KMS-11 (cell line): ENCODE data around the gene SLC15A3.
"Not testable (repeated sequence)": the region's sequence is repeated elsewhere in the genome, so short reads cannot be mapped to it uniquely, and the experiment has no call there.

Experiments used
- H2AFZ ChIP-seq: fragments of 200-600 bp; sonication (generic); 2 replicates; pipeline ENCODE4 v1.6.1; 2016; ENCODE audit warnings: antibody characterized with exemption, mixed run types, low read depth
- H3K27ac ChIP-seq: fragments of 200-600 bp; sonication (generic); 2 replicates; pipeline ENCODE4 v1.6.1; 2016; ENCODE audit warnings: mild to moderate bottlenecking, mixed run types
- H3K27me3 ChIP-seq: fragments of 200-600 bp; sonication (generic); 2 replicates; pipeline ENCODE4 v1.6.1; 2017; ENCODE audit warnings: mild to moderate bottlenecking, low read depth, mixed run types, moderate library complexity; ENCODE audit not compliant: insufficient read depth
- H3K36me3 ChIP-seq: fragments of 200-600 bp; sonication (generic); 2 replicates; pipeline ENCODE4 v1.6.1; 2017; ENCODE audit warnings: mild to moderate bottlenecking, mixed run types; ENCODE audit not compliant: insufficient read depth
- H3K4me1 ChIP-seq: fragments of 200-600 bp; sonication (generic); 2 replicates; pipeline ENCODE4 v1.6.1; 2016; ENCODE audit warnings: mild to moderate bottlenecking, low read depth, mixed run types; ENCODE audit not compliant: poor library complexity, severe bottlenecking
- H3K4me2 ChIP-seq: fragments of 200-600 bp; sonication (generic); 2 replicates; pipeline ENCODE4 v1.7.0; 2016; ENCODE audit warnings: mild to moderate bottlenecking, mixed run types
- H3K4me3 ChIP-seq: fragments of 200-600 bp; sonication (generic); IDR thresholded peaks from 2 replicates; pipeline ENCODE4 v1.6.1; 2017; ENCODE audit warnings: low read depth, low read length, mixed read lengths; ENCODE audit not compliant: insufficient read depth
- H3K79me2 ChIP-seq: fragments of 200-600 bp; sonication (generic); 2 replicates; pipeline ENCODE4 v1.6.1; 2016; ENCODE audit warnings: low read depth, mixed run types; ENCODE audit not compliant: insufficient read depth
- H3K9ac ChIP-seq: fragments of 200-600 bp; sonication (generic); 2 replicates; pipeline ENCODE4 v1.6.1; 2016; ENCODE audit warnings: mild to moderate bottlenecking, mixed run types
- H4K20me1 ChIP-seq: fragments of 200-600 bp; sonication (generic); 2 replicates; pipeline ENCODE4 v1.6.1; 2016; ENCODE audit warnings: mild to moderate bottlenecking, mixed run types; ENCODE audit not compliant: insufficient read depth
- TF ChIP-seq, protein P1 (sequence below): fragments of 200-600 bp; sonication (generic); conservative IDR thresholded peaks from 2 replicates; pipeline ENCODE4 v1.6.1; 2017; ENCODE audit warnings: low read depth, mild to moderate bottlenecking, antibody characterized with exemption, low read length, moderate library complexity, mixed read lengths

Gene SLC15A3

DNA sequence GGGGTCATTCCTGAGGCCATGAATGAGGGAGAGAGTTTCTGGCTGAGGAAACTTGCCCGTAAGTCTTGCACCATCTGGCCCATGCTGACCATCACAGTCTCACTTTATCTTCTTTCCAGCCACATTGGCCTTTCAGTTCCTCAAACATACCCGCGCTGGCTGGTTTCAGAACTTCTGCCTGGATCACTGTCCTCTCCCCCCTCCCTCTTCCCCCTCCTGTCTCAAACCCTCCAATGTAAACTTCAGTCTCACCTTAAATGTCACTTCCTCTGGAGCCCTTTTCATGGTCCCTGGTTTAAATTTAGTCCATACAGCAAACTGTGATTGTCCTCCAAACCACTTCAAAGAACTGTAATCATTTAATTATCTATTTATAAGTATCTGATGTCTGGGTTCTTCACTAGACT, 41.7 kb downstream of the SLC15A3 start:
- TF ChIP-seq, protein P1, sequence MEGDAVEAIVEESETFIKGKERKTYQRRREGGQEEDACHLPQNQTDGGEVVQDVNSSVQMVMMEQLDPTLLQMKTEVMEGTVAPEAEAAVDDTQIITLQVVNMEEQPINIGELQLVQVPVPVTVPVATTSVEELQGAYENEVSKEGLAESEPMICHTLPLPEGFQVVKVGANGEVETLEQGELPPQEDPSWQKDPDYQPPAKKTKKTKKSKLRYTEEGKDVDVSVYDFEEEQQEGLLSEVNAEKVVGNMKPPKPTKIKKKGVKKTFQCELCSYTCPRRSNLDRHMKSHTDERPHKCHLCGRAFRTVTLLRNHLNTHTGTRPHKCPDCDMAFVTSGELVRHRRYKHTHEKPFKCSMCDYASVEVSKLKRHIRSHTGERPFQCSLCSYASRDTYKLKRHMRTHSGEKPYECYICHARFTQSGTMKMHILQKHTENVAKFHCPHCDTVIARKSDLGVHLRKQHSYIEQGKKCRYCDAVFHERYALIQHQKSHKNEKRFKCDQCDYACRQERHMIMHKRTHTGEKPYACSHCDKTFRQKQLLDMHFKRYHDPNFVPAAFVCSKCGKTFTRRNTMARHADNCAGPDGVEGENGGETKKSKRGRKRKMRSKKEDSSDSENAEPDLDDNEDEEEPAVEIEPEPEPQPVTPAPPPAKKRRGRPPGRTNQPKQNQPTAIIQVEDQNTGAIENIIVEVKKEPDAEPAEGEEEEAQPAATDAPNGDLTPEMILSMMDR = no peak
- Histone ChIP-seq H3K4me2 (peak overlapping the region; percentile 57), H3K9ac (no peak overlapping the region), H2AFZ (no peak overlapping the region), H3K27me3 (no peaks in the 10 kb centered on the region), H3K79me2 (peaks cover 20% of the 10 kb centered on the region), H3K27ac (peak overlapping the region; percentile 36; the same call in 1 of the 2 replicates), H4K20me1 (no peaks in the 10 kb centered on the region), H3K36me3 (no peaks in the 10 kb centered on the region), H3K4me1 (peaks cover 57% of the 10 kb centered on the region), H3K4me3 (no peak overlapping the region)

- Histone ChIP-seq H3K4me2 (peak overlapping the region; percentile 57), H3K4me1 (peaks cover 62% of the 10 kb centered on the region), H3K27ac (peak overlapping the region; percentile 36; the same call in 1 of the 2 replicates), H3K79me2 (peaks cover 20% of the 10 kb centered on the region)
- H3K27me3 ChIP-seq, H3K9ac ChIP-seq, H3K36me3 ChIP-seq, H3K4me3 ChIP-seq, H4K20me1 ChIP-seq, H2AFZ ChIP-seq: not testable (repeated sequence)
Measured at GRCh38 chr11:60909680-60910280, 42.2 kb downstream of the SLC15A3 start.

DNA sequence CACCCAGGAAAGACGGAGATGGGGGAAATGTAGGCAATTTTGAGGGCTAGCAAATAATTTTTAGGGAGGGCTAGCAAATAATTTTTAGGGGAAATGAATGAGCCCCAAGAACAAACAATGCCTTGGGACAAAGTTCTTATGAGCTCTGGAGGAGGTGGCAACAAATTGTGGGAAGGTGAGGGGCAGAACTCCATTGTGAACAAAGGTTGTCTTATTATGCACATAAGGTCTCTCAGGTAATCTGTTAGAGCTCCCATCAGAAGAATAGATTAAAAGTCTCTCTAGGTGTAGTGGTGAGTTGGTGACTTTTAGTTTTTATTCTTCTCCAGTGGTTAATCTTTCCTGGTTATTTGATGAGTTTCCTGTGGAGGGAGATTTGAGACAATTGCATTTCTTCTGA, 43.2 kb downstream of the SLC15A3 start:
- TF ChIP-seq, protein P1 = no peak
- 0 out of 2 replicates have a peak, but pooled peaks cover 6% of the 10 kb centered on the region for H4K20me1 ChIP-seq
- peaks cover 71% of the 10 kb centered on the region for H3K4me1 ChIP-seq
- no peaks in the 10 kb centered on the region for H3K36me3 ChIP-seq
- H3K9ac ChIP-seq = no peak overlapping the region
- H3K79me2 ChIP-seq = peaks cover 25% of the 10 kb centered on the region
- H2AFZ ChIP-seq = no peak overlapping the region
- H3K27ac ChIP-seq = no peak overlapping the region
- H3K4me3 ChIP-seq = no peak overlapping the region
- no peak overlapping the region for H3K4me2 ChIP-seq
- no peaks in the 10 kb centered on the region for H3K27me3 ChIP-seq

DNA sequence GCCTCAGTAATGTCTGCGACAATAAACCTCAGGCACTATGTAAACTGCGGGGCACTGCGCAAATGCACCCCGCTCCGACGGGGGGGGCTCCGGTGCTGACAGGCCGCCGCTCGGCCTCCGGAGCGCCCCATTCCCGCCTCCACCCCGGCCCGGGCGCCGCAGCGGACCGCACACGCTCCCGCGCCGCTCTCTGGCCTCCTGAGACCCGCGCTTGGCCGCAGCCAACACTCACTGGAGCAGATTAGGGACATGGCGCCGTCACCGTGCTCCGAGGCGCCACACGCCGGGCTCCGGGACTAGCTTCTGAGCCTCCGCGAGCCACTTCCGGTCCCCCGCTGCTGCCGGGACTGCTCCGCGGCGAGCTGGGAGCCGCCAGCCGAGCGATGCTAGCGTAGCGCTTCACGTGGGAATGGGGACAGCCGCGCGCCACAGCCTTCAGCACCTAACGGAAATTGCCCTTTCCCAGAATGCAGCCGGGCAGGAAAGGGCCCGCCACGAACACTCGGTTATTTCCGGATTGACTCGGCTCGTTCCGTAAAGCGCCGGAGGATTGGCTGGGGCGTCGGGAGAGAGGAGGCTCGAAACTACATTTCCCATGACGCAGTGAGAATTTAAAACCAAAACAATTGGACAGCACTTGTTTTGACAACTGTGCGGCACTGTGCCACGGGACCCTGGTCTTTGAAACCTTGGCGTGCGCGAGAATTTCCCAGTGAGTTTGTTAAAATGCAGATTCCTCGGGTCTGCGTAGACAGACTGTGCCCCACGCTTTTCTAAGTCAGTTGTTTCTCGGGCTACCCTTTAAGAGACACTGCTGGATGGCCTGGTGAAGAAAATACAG, 45.6 kb downstream of the SLC15A3 start, which contains the start of gene PRPF19:
Gene PRPF19, minus strand, starts transcription at position 454 of the 841 bp plus-strand sequence. Its CDS starts 203 bp downstream, at position 251.
- H3K27me3 ChIP-seq = no peaks in the 10 kb centered on the region
- TF ChIP-seq, protein P1 = 0 out of 2 replicates have a peak, but pooled peaks have one; percentile 13
- H3K4me2 ChIP-seq = peak within 1 kb of the TSS; percentile 97
- peak within 1 kb of the TSS; percentile 63 for H2AFZ ChIP-seq
- H3K36me3 ChIP-seq = no peaks in the 10 kb centered on the region
- H3K9ac ChIP-seq = peak within 1 kb of the TSS; percentile 86
- H3K79me2 ChIP-seq = peaks cover 41% of the 10 kb centered on the region
- 0 out of 2 replicates have a peak, but pooled peaks cover 6% of the 10 kb centered on the region for H4K20me1 ChIP-seq
- peaks cover 51% of the 10 kb centered on the region for H3K4me1 ChIP-seq
- H3K4me3 ChIP-seq = peak within 1 kb of the TSS; percentile 14
- H3K27ac ChIP-seq = peak within 1 kb of the TSS; percentile 84
